MM.1S (cell line): ENCODE data around the gene TNPO2.
A peak's percentile ranks its signal among the peaks of the same experiment; 100 is the strongest.

Experiments used
- DNase-seq: peaks from one replicate; pipeline ENCODE4 v3.0.0-alpha.2; 2015
- H2AFZ ChIP-seq: fragments of 300-600 bp; sonication (generic); 2 replicates; pipeline ENCODE4 v1.6.0; 2016; ENCODE audit warnings: antibody characterized with exemption, low read length
- H3F3A ChIP-seq: fragments of 300-600 bp; sonication (generic); 2 replicates; pipeline ENCODE4 v1.6.1; 2016; ENCODE audit warnings: mild to moderate bottlenecking, antibody characterized with exemption, low read length, moderate library complexity, mixed read lengths; ENCODE audit not compliant: insufficient read depth
- H3K27ac ChIP-seq: fragments of 300-600 bp; sonication (generic); 2 replicates; pipeline ENCODE4 v1.5.1; 2016; ENCODE audit warnings: mild to moderate bottlenecking, low read length
- H3K27me3 ChIP-seq: fragments of 300-600 bp; sonication (generic); replicated peaks from 2 replicates; pipeline ENCODE4 v1.6.0; 2016; ENCODE audit warnings: low read length; ENCODE audit not compliant: insufficient read depth
- H3K36me3 ChIP-seq: fragments of 300-600 bp; sonication (generic); replicated peaks from 2 replicates; pipeline ENCODE4 v1.6.1; 2016; ENCODE audit warnings: mild to moderate bottlenecking, low read length, mixed read lengths; ENCODE audit not compliant: insufficient read depth
- H3K4me1 ChIP-seq: fragments of 300-600 bp; sonication (generic); 2 replicates; pipeline ENCODE4 v1.6.1; 2016; ENCODE audit warnings: low read length, mixed read lengths
- H3K4me2 ChIP-seq: fragments of 300-600 bp; sonication (generic); 2 replicates; pipeline ENCODE4 v1.6.0; 2016; ENCODE audit warnings: low read depth, low read length
- H3K4me3 ChIP-seq: fragments of 300-600 bp; sonication (generic); 2 replicates; pipeline ENCODE4 v1.5.1; 2016; ENCODE audit warnings: low read length, mixed read lengths
- H3K79me2 ChIP-seq: fragments of 300-600 bp; sonication (generic); 2 replicates; pipeline ENCODE4 v1.6.1; 2016; ENCODE audit warnings: mixed run types, low read length, mixed read lengths
- H3K9ac ChIP-seq: fragments of 300-600 bp; sonication (generic); 2 replicates; pipeline ENCODE4 v1.6.1; 2016; ENCODE audit warnings: low read length, mixed read lengths
- H3K9me2 ChIP-seq: fragments of 300-600 bp; sonication (generic); replicated peaks from 2 replicates; pipeline ENCODE4 v1.6.1; 2016; ENCODE audit warnings: mild to moderate bottlenecking, low read length, mixed read lengths; ENCODE audit not compliant: insufficient read depth
- H3K9me3 ChIP-seq: fragments of 300-600 bp; sonication (generic); replicated peaks from 2 replicates; pipeline ENCODE4 v1.6.1; 2016; ENCODE audit warnings: mild to moderate bottlenecking, low read length, mixed read lengths; ENCODE audit not compliant: insufficient read depth
- H4K20me1 ChIP-seq: fragments of 300-600 bp; sonication (generic); 2 replicates; pipeline ENCODE4 v1.6.1; 2016; ENCODE audit warnings: mild to moderate bottlenecking, low read length, moderate library complexity, mixed read lengths; ENCODE audit not compliant: insufficient read depth
- CTCF ChIP-seq: fragments of 300-600 bp; sonication (generic); IDR thresholded peaks from 2 replicates; pipeline ENCODE4 v1.5.1; 2016; ENCODE audit warnings: antibody characterized with exemption, low read length, mixed read lengths
- EZH2 ChIP-seq: fragments of 300-600 bp; sonication (generic); optimal IDR thresholded peaks from 2 replicates; pipeline ENCODE3; 2017; ENCODE audit warnings: low read depth, mild to moderate bottlenecking, antibody characterized with exemption, low read length, mixed read lengths
- EZH2phosphoT487 ChIP-seq: fragments of 300-600 bp; sonication (generic); IDR thresholded peaks from 2 replicates; pipeline ENCODE4 v1.6.1; 2018; ENCODE audit warnings: antibody characterized with exemption, low read length

TNPO2 gene

DNA sequence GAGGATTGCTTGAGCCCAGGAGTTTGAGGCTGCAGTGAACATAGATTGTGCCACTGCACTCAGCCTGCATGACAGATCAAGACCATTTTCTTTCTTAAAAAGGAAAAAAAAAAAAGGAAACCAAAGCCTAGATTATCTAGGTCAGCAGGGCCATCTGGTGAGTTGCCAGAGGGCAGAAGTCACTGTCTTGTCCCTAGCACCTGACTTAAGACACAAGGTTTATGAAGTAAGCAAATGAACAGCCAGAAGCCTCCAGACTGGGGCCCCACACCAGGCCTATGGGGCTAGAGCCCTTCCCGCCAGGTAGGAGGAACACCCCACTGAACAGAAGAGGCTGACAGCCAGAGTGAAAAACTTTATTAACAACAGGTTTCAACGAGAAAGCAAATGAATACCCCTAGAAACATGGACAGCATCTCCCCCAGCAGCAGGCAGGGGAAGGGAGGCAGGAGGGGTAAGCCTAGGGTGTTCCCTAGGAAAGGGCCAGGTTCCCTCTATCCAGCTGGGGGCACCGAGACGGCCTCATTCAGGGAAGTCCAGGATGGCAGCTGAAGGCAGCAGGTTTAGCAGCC, 55.9 kb downstream of the TNPO2 start:
- Histone ChIP-seq H3K27me3 (no peaks in the 10 kb centered on the region), H3K9ac (no peak overlapping the region), H3K36me3 (no peaks in the 10 kb centered on the region), H3K9me3 (no peaks in the 10 kb centered on the region), H3F3A (no peaks in the 10 kb centered on the region), H3K4me3 (no peak overlapping the region), H3K79me2 (peaks cover 56% of the 10 kb centered on the region), H3K9me2 (no peaks in the 10 kb centered on the region), H3K4me1 (peaks cover 22% of the 10 kb centered on the region), H2AFZ (no peak overlapping the region), H3K27ac (no peak overlapping the region), H4K20me1 (no peaks in the 10 kb centered on the region), H3K4me2 (peak overlapping the region; percentile 83)
- DNase-seq: no peak
- no peak for TF ChIP-seq EZH2phosphoT487
- no peak for TF ChIP-seq CTCF
- TF ChIP-seq EZH2: no peak

DNA sequence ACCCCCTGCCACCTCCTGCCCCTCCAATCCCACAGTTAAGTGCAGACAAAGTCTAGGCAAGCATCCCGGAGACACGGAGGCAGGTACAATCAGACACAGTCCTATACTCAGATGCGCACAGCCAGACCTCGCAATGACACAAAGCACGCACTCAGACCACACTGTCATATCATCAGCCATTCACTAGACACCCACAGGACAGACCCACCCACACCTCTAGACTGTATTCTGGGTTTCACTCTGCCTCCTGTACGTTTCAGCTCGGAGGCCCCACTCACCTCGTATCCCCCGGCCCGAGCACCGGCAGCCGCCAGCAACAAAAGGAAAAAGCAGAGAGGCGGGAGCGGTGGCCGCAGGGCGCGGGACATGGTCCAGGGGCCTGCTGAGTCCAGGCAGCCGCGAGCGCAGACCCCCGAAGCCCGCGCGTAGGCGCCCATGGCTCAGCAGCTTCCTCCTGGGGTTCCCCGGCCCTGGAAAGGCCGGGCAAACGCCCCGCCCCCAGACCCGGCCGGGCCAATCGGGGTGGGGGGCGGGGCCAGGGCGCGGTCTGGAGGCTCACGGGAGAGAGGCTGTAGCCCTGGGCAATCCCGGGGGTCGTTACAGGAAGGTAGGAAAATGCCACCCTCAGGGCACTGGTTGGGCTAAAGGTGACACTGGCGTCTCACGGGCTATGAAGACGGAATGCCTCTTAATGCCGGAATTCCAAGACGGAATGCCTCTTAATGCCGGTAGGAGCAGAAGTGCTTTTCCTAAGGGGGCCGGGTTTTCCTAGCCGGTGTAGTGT, 57.3 kb downstream of the TNPO2 start, which contains the start of the genes MAN2B1 and WDR83:
TSS of gene MAN2B1 (minus strand) at position 478 of the 784 bp plus-strand sequence. CDS start at position 437, 41 bp downstream.
TSS of gene WDR83 (plus strand) at position 543 of the 784 bp plus-strand sequence. CDS start 2,984 bp downstream, outside the sequence.
- Histone ChIP-seq H3K4me1 (peaks cover 22% of the 10 kb centered on the region), H3K9ac (peak within 1 kb of the TSS; percentile 78), H3K27me3 (no peaks in the 10 kb centered on the region), H3K4me3 (peak within 1 kb of the TSS; percentile 95), H3K27ac (no peak within 1 kb of the TSS), H2AFZ (peak within 1 kb of the TSS; percentile 95), H3K9me2 (no peaks in the 10 kb centered on the region), H3K79me2 (peaks cover 53% of the 10 kb centered on the region), H4K20me1 (no peaks in the 10 kb centered on the region), H3F3A (no peaks in the 10 kb centered on the region), H3K9me3 (no peaks in the 10 kb centered on the region), H3K36me3 (no peaks in the 10 kb centered on the region), H3K4me2 (peak within 1 kb of the TSS; percentile 88)
- peak; percentile 79 for DNase-seq
- TF ChIP-seq CTCF (no peak), EZH2 (no peak), EZH2phosphoT487 (no peak)

DNA sequence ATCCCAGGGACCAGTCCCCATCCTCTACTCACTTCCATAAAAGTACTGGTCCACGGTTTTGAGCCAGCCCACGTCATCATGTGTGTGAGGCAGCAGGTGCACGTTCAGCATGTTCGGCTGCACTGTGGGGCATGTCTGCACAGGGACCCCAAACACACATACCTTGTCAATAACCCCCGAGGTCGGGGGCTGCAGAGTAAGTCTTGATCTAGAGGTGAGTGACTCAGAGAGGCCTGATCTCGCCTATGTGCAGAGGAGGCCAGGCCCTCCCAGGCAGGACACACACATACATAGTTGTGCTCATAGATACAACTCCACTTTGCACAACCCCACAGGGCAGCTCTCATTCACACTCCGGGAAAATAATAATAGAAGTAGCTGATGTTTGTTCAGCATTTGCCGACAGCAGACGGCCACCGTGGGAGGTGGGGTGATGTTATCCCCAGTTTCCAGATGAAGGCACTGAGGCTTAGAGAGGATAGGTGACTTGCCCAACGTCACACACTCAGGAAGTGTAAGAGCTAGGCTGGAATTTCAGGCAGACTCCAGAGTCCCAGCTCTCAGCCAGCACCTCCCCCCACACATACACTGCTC, 58.0 kb downstream of the TNPO2 start:
- no peaks in the 10 kb centered on the region for H3K27me3 ChIP-seq
- no peak overlapping the region for H3K27ac ChIP-seq
- H3K4me1 ChIP-seq: peaks cover 22% of the 10 kb centered on the region
- H3K79me2 ChIP-seq: peaks cover 50% of the 10 kb centered on the region
- TF ChIP-seq EZH2: no peak
- no peaks in the 10 kb centered on the region for H3K9me2 ChIP-seq
- no peak for DNase-seq
- no peaks in the 10 kb centered on the region for H3F3A ChIP-seq
- no peaks in the 10 kb centered on the region for H3K36me3 ChIP-seq
- peak overlapping the region; percentile 78; the same call in 1 of the 2 replicates for H3K9ac ChIP-seq
- peak overlapping the region; percentile 95 for H3K4me3 ChIP-seq
- H3K4me2 ChIP-seq: peak overlapping the region; percentile 88
- H4K20me1 ChIP-seq: no peaks in the 10 kb centered on the region
- H3K9me3 ChIP-seq: no peaks in the 10 kb centered on the region
- H2AFZ ChIP-seq: peak overlapping the region; percentile 95
